GM23338 (cell line): Measurements from ENCODE around the gene VAPB. TPM values are rescaled to one million over a fixed set of nuclear protein-coding genes. Genes with fewer than 3 reads are reported as not detected.

Experiments
- ATAC-seq: fragments of 200-7000 bp; cut with Tn5 transposase; 3 replicates; pipeline ENCODE4 v1.9.1; 2020
- DNase-seq: peaks from one replicate; pipeline ENCODE4 v3.0.0-alpha.2; 2015; ENCODE audit warnings: low spot score
- H2AFZ ChIP-seq: fragments of 200-600 bp; sonication (generic); 2 replicates; pipeline ENCODE4 v1.8.0; 2016; ENCODE audit warnings: antibody characterized with exemption, mild to moderate bottlenecking, moderate library complexity
- H3F3A ChIP-seq: fragments of 200-600 bp; sonication (generic); replicated peaks from 2 replicates; pipeline ENCODE4 v1.8.0; 2017; ENCODE audit warnings: antibody characterized with exemption, mixed run types, low read depth
- H3K27ac ChIP-seq: fragments of 200-600 bp; sonication (generic); 2 replicates; pipeline ENCODE4 v1.6.1; 2016; ENCODE audit warnings: low read depth
- H3K27me3 ChIP-seq: fragments of 200-600 bp; sonication (generic); 2 replicates; pipeline ENCODE4 v1.8.0; 2016; ENCODE audit warnings: mild to moderate bottlenecking, mixed run types, moderate library complexity; ENCODE audit not compliant: insufficient read depth
- H3K36me3 ChIP-seq: fragments of 200-600 bp; sonication (generic); 2 replicates; pipeline ENCODE4 v1.8.0; 2016; ENCODE audit warnings: mild to moderate bottlenecking; ENCODE audit not compliant: insufficient read depth
- H3K4me1 ChIP-seq: fragments of 200-600 bp; sonication (generic); 2 replicates; pipeline ENCODE4 v1.8.0; 2016; ENCODE audit warnings: mild to moderate bottlenecking, moderate library complexity; ENCODE audit not compliant: insufficient read depth
- H3K4me2 ChIP-seq: fragments of 200-600 bp; sonication (generic); 2 replicates; pipeline ENCODE4 v1.7.1; 2017; ENCODE audit warnings: mixed run types
- H3K4me3 ChIP-seq: fragments of 200-600 bp; sonication (generic); 2 replicates; pipeline ENCODE4 v1.6.1; 2016; ENCODE audit warnings: mixed run types
- H3K79me2 ChIP-seq: fragments of 200-600 bp; sonication (generic); replicated peaks from 2 replicates; pipeline ENCODE4 v1.8.0; 2017; ENCODE audit warnings: mild to moderate bottlenecking; ENCODE audit not compliant: insufficient read depth
- H3K9me2 ChIP-seq: fragments of 200-600 bp; sonication (generic); 2 replicates; pipeline ENCODE4 v1.8.0; 2017; ENCODE audit not compliant: insufficient read depth
- H4K20me1 ChIP-seq: fragments of 200-600 bp; sonication (generic); replicated peaks from 2 replicates; pipeline ENCODE4 v1.8.0; 2017; ENCODE audit warnings: mild to moderate bottlenecking; ENCODE audit not compliant: insufficient read depth
- H3K27ac Mint-ChIP-seq: 2 replicates; pipeline ENCODE4 v1.8.0; 2020; ENCODE audit warnings: inconsistent platforms, mild to moderate bottlenecking, moderate library complexity, mixed read lengths
- H3K27me3 Mint-ChIP-seq: 3 replicates; pipeline ENCODE4 v1.8.0; 2022; ENCODE audit warnings: low read depth, mild to moderate bottlenecking, moderate library complexity, mixed read lengths, inconsistent platforms; ENCODE audit not compliant: insufficient read depth, poor library complexity
- H3K36me3 Mint-ChIP-seq: 3 replicates; pipeline ENCODE4 v1.8.0; 2021; ENCODE audit warnings: low read depth, mild to moderate bottlenecking, inconsistent platforms, moderate library complexity, mixed read lengths
- H3K4me1 Mint-ChIP-seq: 3 replicates; pipeline ENCODE4 v1.8.0; 2020; ENCODE audit warnings: mild to moderate bottlenecking, inconsistent platforms, mixed read lengths
- H3K4me3 Mint-ChIP-seq: 3 replicates; pipeline ENCODE4 v1.8.0; 2021; ENCODE audit warnings: moderate library complexity, mild to moderate bottlenecking, inconsistent platforms, mixed read lengths
- H3K9me3 Mint-ChIP-seq: 3 replicates; pipeline ENCODE4 v1.8.0; 2020; ENCODE audit warnings: moderate library complexity, mild to moderate bottlenecking, inconsistent platforms, mixed read lengths
- CREB1 ChIP-seq: fragments of 250-450 bp; sonication (Bioruptor Pico); IDR thresholded peaks from 2 replicates; pipeline ENCODE4 v1.5.0; 2020; ENCODE audit warnings: low read depth, mild to moderate bottlenecking, moderate library complexity
- CTCF ChIP-seq, 2 experiments: fragments of 200-600 bp in 1 of 2; sonication (generic) in 1 of 2; conservative IDR thresholded peaks; 2 replicates each; pipeline versions ENCODE4 v1.5.1 to v1.6.1; 2016 to 2017; ENCODE audit warnings: antibody characterized with exemption in 2 of 2, low read depth in 2 of 2, mild to moderate bottlenecking in 2 of 2, moderate library complexity in 1 of 2
- EZH2phosphoT487 ChIP-seq: fragments of 200-600 bp; sonication (generic); IDR thresholded peaks from one replicate; pipeline ENCODE4 v1.8.1; 2018; ENCODE audit warnings: antibody characterized with exemption; ENCODE audit not compliant: unreplicated experiment
- JUNB ChIP-seq: IDR thresholded peaks from one replicate; pipeline ENCODE4 v1.6.1; 2016; ENCODE audit warnings: antibody characterized with exemption; ENCODE audit not compliant: unreplicated experiment
- POLR2AphosphoS5 ChIP-seq: IDR thresholded peaks from 2 replicates; pipeline ENCODE4 v1.6.1; 2016; ENCODE audit warnings: antibody characterized with exemption, low read depth
- ZNF114 ChIP-seq: fragments of 250-450 bp; sonication (Bioruptor Pico); IDR thresholded peaks from 2 replicates; pipeline ENCODE4 v1.5.0; 2020; ENCODE audit warnings: mild to moderate bottlenecking, moderate library complexity
- ZNF331 ChIP-seq: fragments of 250-450 bp; sonication (Bioruptor Pico); IDR thresholded peaks from 2 replicates; pipeline ENCODE4 v1.5.0; 2020; ENCODE audit warnings: low read depth, mild to moderate bottlenecking, moderate library complexity
- polyA plus RNA-seq: library from polyadenylated mRNA; unstranded; fragments of >200 nt; fragmentation: Nextera tagmentation; extraction: Ambion mirVana; gene quantifications from 2 replicates; pipeline ENCODE4 v1.2.1, GENCODE V29; 2016
- total RNA-seq: library from RNA; depleted of rRNA; stranded (reverse); fragments of >200 nt; shearing (Covaris generic); gene quantifications from 2 replicates; pipeline ENCODE4 v1.2.3, GENCODE V29; 2014
- TF ChIP-seq, protein P1 (sequence below): IDR thresholded peaks from one replicate; pipeline ENCODE4 v1.6.1; 2018; ENCODE audit warnings: antibody characterized with exemption; ENCODE audit not compliant: unreplicated experiment

Gene VAPB
- total and polyA plus RNA-seq, 2 experiments from 2014 or later: 18.8 to 22.9 TPM

GRCh38 chr20:58360936-58361335, 28.1 kb upstream of the VAPB start:
- H3K79me2 ChIP-seq: no peaks in the 10 kb centered on the region
- no peaks in the 10 kb centered on the region for H3F3A ChIP-seq
- peaks cover 2% of the 10 kb centered on the region for H3K27me3 Mint-ChIP-seq
- no peaks in the 10 kb centered on the region for H3K9me2 ChIP-seq
- H3K4me2 ChIP-seq: no peak overlapping the region
- H3K27me3 ChIP-seq: no peaks in the 10 kb centered on the region
- H3K36me3 ChIP-seq: 0 out of 2 replicates have a peak, but pooled peaks cover 3% of the 10 kb centered on the region
- TF ChIP-seq POLR2AphosphoS5 (no peak), JUNB (no peak), CTCF (conservative IDR thresholded peaks at IDR 0.05; ENCODE audit: low read depth in 2 of 2) (no peak), EZH2phosphoT487 (no peak)
- TF ChIP-seq, protein P1, sequence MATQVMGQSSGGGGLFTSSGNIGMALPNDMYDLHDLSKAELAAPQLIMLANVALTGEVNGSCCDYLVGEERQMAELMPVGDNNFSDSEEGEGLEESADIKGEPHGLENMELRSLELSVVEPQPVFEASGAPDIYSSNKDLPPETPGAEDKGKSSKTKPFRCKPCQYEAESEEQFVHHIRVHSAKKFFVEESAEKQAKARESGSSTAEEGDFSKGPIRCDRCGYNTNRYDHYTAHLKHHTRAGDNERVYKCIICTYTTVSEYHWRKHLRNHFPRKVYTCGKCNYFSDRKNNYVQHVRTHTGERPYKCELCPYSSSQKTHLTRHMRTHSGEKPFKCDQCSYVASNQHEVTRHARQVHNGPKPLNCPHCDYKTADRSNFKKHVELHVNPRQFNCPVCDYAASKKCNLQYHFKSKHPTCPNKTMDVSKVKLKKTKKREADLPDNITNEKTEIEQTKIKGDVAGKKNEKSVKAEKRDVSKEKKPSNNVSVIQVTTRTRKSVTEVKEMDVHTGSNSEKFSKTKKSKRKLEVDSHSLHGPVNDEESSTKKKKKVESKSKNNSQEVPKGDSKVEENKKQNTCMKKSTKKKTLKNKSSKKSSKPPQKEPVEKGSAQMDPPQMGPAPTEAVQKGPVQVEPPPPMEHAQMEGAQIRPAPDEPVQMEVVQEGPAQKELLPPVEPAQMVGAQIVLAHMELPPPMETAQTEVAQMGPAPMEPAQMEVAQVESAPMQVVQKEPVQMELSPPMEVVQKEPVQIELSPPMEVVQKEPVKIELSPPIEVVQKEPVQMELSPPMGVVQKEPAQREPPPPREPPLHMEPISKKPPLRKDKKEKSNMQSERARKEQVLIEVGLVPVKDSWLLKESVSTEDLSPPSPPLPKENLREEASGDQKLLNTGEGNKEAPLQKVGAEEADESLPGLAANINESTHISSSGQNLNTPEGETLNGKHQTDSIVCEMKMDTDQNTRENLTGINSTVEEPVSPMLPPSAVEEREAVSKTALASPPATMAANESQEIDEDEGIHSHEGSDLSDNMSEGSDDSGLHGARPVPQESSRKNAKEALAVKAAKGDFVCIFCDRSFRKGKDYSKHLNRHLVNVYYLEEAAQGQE: no peak
- H3K4me3 ChIP-seq: no peak overlapping the region
- no peak overlapping the region for H2AFZ ChIP-seq
- DNase-seq (no peak), ATAC-seq (no peak)
- H3K4me1 Mint-ChIP-seq: peaks cover 2% of the 10 kb centered on the region
- no peaks in the 10 kb centered on the region; the same call in 1 of the 2 replicates for H3K4me1 ChIP-seq
- no peak overlapping the region for H3K4me3 Mint-ChIP-seq
- 0 out of 2 replicates have a peak overlapping the region, but pooled peaks have one; percentile 11 for H3K27ac ChIP-seq
- H3K9me3 Mint-ChIP-seq: no peaks in the 10 kb centered on the region
- H4K20me1 ChIP-seq: no peaks in the 10 kb centered on the region
- H3K27ac Mint-ChIP-seq: no peak overlapping the region
- peaks cover 8% of the 10 kb centered on the region; the same call in 1 of the 3 replicates for H3K36me3 Mint-ChIP-seq

DNA sequence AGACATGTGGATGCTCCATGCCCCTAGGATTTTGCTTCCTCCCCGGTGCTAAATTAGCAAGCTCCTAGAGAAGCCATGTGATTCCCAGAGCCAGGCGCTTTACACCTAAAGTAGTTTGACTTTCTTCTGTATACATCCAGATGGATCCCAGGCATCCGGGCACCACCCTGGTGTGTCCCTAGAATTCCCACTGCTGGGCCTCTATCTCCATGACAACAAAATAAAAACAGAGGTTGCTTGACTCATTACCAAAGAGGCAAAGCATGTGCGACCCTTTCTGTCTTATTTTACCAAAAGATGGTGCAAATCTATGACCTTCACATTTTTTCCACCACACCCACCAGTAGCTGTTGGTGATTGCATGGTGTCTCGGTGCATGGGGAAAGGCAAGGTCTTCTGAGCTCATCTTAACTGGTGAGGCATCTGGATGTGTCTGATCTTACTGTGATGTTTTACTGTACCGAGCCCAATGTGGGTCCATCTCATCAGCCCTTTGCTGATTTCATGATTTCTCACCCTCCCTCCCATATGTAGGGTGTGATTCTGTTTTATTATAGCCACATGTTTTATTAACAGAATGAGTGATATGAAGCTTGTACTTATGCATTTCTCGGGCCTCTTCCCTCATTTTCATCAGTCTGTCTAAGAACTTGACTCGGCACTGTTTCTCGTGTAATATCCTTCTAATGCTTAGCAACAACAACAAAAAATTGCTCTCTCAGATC, 27.4 kb upstream of the VAPB start:
- Histone ChIP-seq H2AFZ (no peak overlapping the region), H3K4me1 (peaks cover 3% of the 10 kb centered on the region; the same call in 1 of the 2 replicates), H3K36me3 (0 out of 2 replicates have a peak, but pooled peaks cover 3% of the 10 kb centered on the region), H3K27me3 (no peaks in the 10 kb centered on the region), H3K9me2 (no peaks in the 10 kb centered on the region), H3K4me3 (no peak overlapping the region), H4K20me1 (no peaks in the 10 kb centered on the region), H3K4me2 (no peak overlapping the region), H3F3A (no peaks in the 10 kb centered on the region), H3K79me2 (no peaks in the 10 kb centered on the region), H3K27ac (0 out of 2 replicates have a peak overlapping the region, but pooled peaks have one; percentile 11)
- no peak overlapping the region for H3K4me3 Mint-ChIP-seq
- H3K27ac Mint-ChIP-seq: no peak overlapping the region
- peaks cover 2% of the 10 kb centered on the region for H3K27me3 Mint-ChIP-seq
- no peak for ATAC-seq
- H3K4me1 Mint-ChIP-seq: peaks cover 7% of the 10 kb centered on the region
- peaks cover 8% of the 10 kb centered on the region; the same call in 1 of the 3 replicates for H3K36me3 Mint-ChIP-seq
- peak; percentile 30 for DNase-seq
- no peaks in the 10 kb centered on the region for H3K9me3 Mint-ChIP-seq
- no peak for TF ChIP-seq ZNF331
- TF ChIP-seq ZNF114 (CRISPR knock-in tag): no peak
- TF ChIP-seq, protein P1: no peak
- no peak for TF ChIP-seq CREB1
